Natural killer cell (primary cell): Measurements from ENCODE around the gene PDE4D. TPM values are rescaled to one million over a fixed set of nuclear protein-coding genes. Genes with fewer than 3 reads are reported as not detected.

Experiments used
- ATAC-seq, 3 donors: fragments of 150-1000 bp in 2 of 3; fragments of 200-7000 bp in 1 of 3; cut with Tn5 transposase; 1 replicate in 1 of 3; 2 replicates in 2 of 3; pipeline ENCODE4 v1.10.0; 2021; ENCODE audit warnings: mild to moderate bottlenecking in 2 of 3, moderate library complexity in 2 of 3
- DNase-seq, 2 donors: peaks; one replicate each; pipeline versions ENCODE4 v3.0.0 to v3.0.0-alpha.2; 2013 to 2021; ENCODE audit warnings: mixed read lengths in 1 of 2
- H3K27ac ChIP-seq: one replicate; pipeline ENCODE4 v1.5.1; 2013; ENCODE audit warnings: mild to moderate bottlenecking, low read length
- H3K27me3 ChIP-seq: one replicate; pipeline ENCODE4 v1.6.1; 2013; ENCODE audit warnings: low read length; ENCODE audit not compliant: control insufficient read depth, insufficient read depth
- H3K36me3 ChIP-seq: one replicate; pipeline ENCODE4 v1.6.1; 2013; ENCODE audit warnings: low read length; ENCODE audit not compliant: control insufficient read depth, insufficient read depth
- H3K4me1 ChIP-seq: one replicate; pipeline ENCODE4 v1.6.1; 2013; ENCODE audit warnings: low read length; ENCODE audit not compliant: control insufficient read depth, insufficient read depth
- H3K4me3 ChIP-seq: one replicate; pipeline ENCODE4 v1.5.1; 2013; ENCODE audit warnings: low read length
- H3K9me3 ChIP-seq: one replicate; pipeline ENCODE4 v1.6.1; 2013; ENCODE audit warnings: low read length; ENCODE audit not compliant: control insufficient read depth, insufficient read depth
- H3K27ac Mint-ChIP-seq, 2 donors: one replicate each; pipeline ENCODE4 v1.8.0; 2022; ENCODE audit warnings: mild to moderate bottlenecking in 2 of 2, mixed read lengths in 2 of 2, moderate library complexity in 1 of 2
- H3K27me3 Mint-ChIP-seq, 2 donors: one replicate each; pipeline ENCODE4 v1.8.0; 2022; ENCODE audit warnings: low read depth in 2 of 2, mixed read lengths in 2 of 2
- H3K36me3 Mint-ChIP-seq: one replicate; pipeline ENCODE4 v1.8.0; 2022; ENCODE audit warnings: mixed read lengths
- H3K4me1 Mint-ChIP-seq, 2 donors: one replicate each; pipeline ENCODE4 v1.8.0; 2022; ENCODE audit warnings: mixed read lengths in 2 of 2
- H3K4me3 Mint-ChIP-seq: one replicate; pipeline ENCODE4 v1.8.0; 2022; ENCODE audit warnings: mild to moderate bottlenecking, moderate library complexity, mixed read lengths
- H3K9me3 Mint-ChIP-seq, 2 donors: one replicate each; pipeline ENCODE4 v1.8.0; 2022; ENCODE audit warnings: mixed read lengths in 2 of 2
- CTCF ChIP-seq: fragments of 200-600 bp; IDR thresholded peaks from one replicate; pipeline ENCODE4 v1.8.0; 2022; ENCODE audit warnings: antibody characterized with exemption
- WGBS: methylation state at CpG from one replicate; pipeline ENCODE4 v1.1.7; 2013; ENCODE audit warnings: missing lambda C conversion rate; ENCODE audit not compliant: insufficient coverage; 5-methylcytosine and 5-hydroxymethylcytosine counted together
- intact Hi-C: fragments of 100-400 bp; cut with micrococcal nuclease; formaldehyde crosslinking; loops from one replicate; pipeline ENCODE4 v1.14.2; 2022
- total RNA-seq, 4 donors: library from RNA; stranded (reverse); fragments of 120-200 nt in 1 of 4; gene quantifications; one replicate each; pipeline versions ENCODE4 v1.2.3 to v1.2.4, GENCODE V29; 2013 to 2022

PDE4D gene
- total RNA-seq, 3 donors from 2014 or later (not counting 1 experiment from before 2014, with no cell fraction given), result 109 to 170 (median 116) TPM

GRCh38 chr5:59301727-59302126 lies 591.8 kb downstream of the PDE4D start:
- Mint-ChIP-seq H3K36me3 (no peaks in the 10 kb centered on the region), H3K9me3 (peaks cover 2% of the 10 kb centered on the region in 2 donors), H3K27ac (no peak overlapping the region), H3K4me3 (no peak overlapping the region), H3K4me1 (peaks cover 13 to 17% of the 10 kb centered on the region in 2 donors), H3K27me3 (no peaks in the 10 kb centered on the region)
- Histone ChIP-seq H3K27ac (no peak overlapping the region), H3K9me3 (no peaks in the 10 kb centered on the region), H3K4me3 (no peak overlapping the region), H3K27me3 (no peaks in the 10 kb centered on the region), H3K36me3 (no peaks in the 10 kb centered on the region), H3K4me1 (no peaks in the 10 kb centered on the region)
- no peak for ATAC-seq
- no peak for DNase-seq
- intact Hi-C loops, result no loop called here
- whole genome bisulfite sequencing, result 75% methylated on average over 4 of the region's 4 CpGs
- TF ChIP-seq CTCF, result no peak

GRCh38 chr5:59300930-59301329 lies 592.6 kb downstream of the PDE4D start:
- no peak overlapping the region for H3K4me3 ChIP-seq
- peaks cover 18 to 19% of the 10 kb centered on the region in 2 donors for H3K4me1 Mint-ChIP-seq
- ATAC-seq, result no peak
- no peaks in the 10 kb centered on the region for H3K27me3 Mint-ChIP-seq
- no peaks in the 10 kb centered on the region for H3K27me3 ChIP-seq
- no peak for DNase-seq
- WGBS, result 100% methylated on average over 1 of the region's 1 CpG
- peaks cover 2% of the 10 kb centered on the region in 2 donors for H3K9me3 Mint-ChIP-seq
- H3K4me3 Mint-ChIP-seq, result no peak overlapping the region
- peak overlapping the region in 1 of 2 donors; percentile 7 for H3K27ac Mint-ChIP-seq
- intact Hi-C loops, result no loop called here
- H3K27ac ChIP-seq, result no peak overlapping the region
- no peaks in the 10 kb centered on the region for H3K36me3 ChIP-seq
- no peaks in the 10 kb centered on the region for H3K9me3 ChIP-seq
- TF ChIP-seq CTCF, result no peak
- no peaks in the 10 kb centered on the region for H3K36me3 Mint-ChIP-seq
- no peaks in the 10 kb centered on the region for H3K4me1 ChIP-seq

- Mint-ChIP-seq H3K36me3 (no peaks in the 10 kb centered on the region), H3K4me3 (no peak overlapping the region), H3K4me1 (peaks cover 18% of the 10 kb centered on the region in 2 donors), H3K9me3 (no peaks in the 10 kb centered on the region), H3K27ac (no peak overlapping the region), H3K27me3 (no peaks in the 10 kb centered on the region)
- DNase-seq (no peak), ATAC-seq (no peak)
- Histone ChIP-seq H3K4me3 (no peak overlapping the region), H3K27ac (no peak overlapping the region), H3K4me1 (no peaks in the 10 kb centered on the region), H3K36me3 (no peaks in the 10 kb centered on the region), H3K27me3 (no peaks in the 10 kb centered on the region), H3K9me3 (no peaks in the 10 kb centered on the region)
- TF ChIP-seq CTCF, result no peak
- 83% methylated on average over 2 of the region's 3 CpGs for WGBS
- intact Hi-C loops, result loop anchor here (5.0 kb wide), 1 partner anchor 58 kb away; no protein-coding TSS in a partner anchor
Observed at GRCh38 chr5:59299006-59299405, 594.5 kb downstream of the PDE4D start.
